NB4 (cell line): ENCODE measurements around the gene KLHL30.

Experiments
- DNase-seq: peaks from one replicate; pipeline ENCODE4 v3.0.0; 2010; ENCODE audit warnings: low read depth
- H3K4me3 ChIP-seq: one replicate; pipeline ENCODE4 v1.5.1; 2011; ENCODE audit warnings: mild to moderate bottlenecking, low read depth, low read length, moderate library complexity
- CTCF ChIP-seq: IDR thresholded peaks from one replicate; pipeline ENCODE4 v1.5.1; 2012; ENCODE audit warnings: low read depth, low read length
- MAX ChIP-seq: IDR thresholded peaks from 2 replicates; pipeline ENCODE4 v1.6.1; 2011; ENCODE audit warnings: low read depth, low read length
- MYC ChIP-seq: IDR thresholded peaks from 2 replicates; pipeline ENCODE4 v1.6.1; 2011; ENCODE audit warnings: low read depth, low read length
- POLR2A ChIP-seq: IDR thresholded peaks from 2 replicates; pipeline ENCODE4 v1.6.1; 2011; ENCODE audit warnings: mild to moderate bottlenecking; ENCODE audit not compliant: insufficient read length; ENCODE audit errors: extremely low read depth

KLHL30 gene

GRCh38 chr2:238146884-238147544, 8.5 kb downstream of the KLHL30 start:
- TF ChIP-seq MAX (no peak), POLR2A (no peak), MYC (no peak), CTCF (no peak)
- no peak overlapping the region for H3K4me3 ChIP-seq
- DNase-seq, result no peak

GRCh38 chr2:238148981-238149380, 10.5 kb downstream of the KLHL30 start:
- TF ChIP-seq MAX (no peak), POLR2A (no peak), CTCF (no peak), MYC (no peak)
- DNase-seq, result no peak
- H3K4me3 ChIP-seq, result no peak overlapping the region

GRCh38 chr2:238149841-238150572, 11.5 kb downstream of the KLHL30 start:
- H3K4me3 ChIP-seq, result no peak overlapping the region
- DNase-seq, result no peak
- TF ChIP-seq POLR2A (no peak), CTCF (no peak), MAX (no peak)

GRCh38 chr2:238150686-238151085, 12.2 kb downstream of the KLHL30 start:
- TF ChIP-seq POLR2A, result no peak
- no peak for TF ChIP-seq MYC
- no peak for TF ChIP-seq CTCF
- TF ChIP-seq MAX, result no peak
- no peak for DNase-seq

GRCh38 chr2:238151205-238151604, 12.7 kb downstream of the KLHL30 start:
- no peak overlapping the region for H3K4me3 ChIP-seq
- no peak for DNase-seq
- TF ChIP-seq POLR2A (no peak), MAX (no peak), CTCF (no peak), MYC (no peak)

More at GRCh38 chr2:238150686-238151085, 12.2 kb downstream of the KLHL30 start:
- no peak overlapping the region for H3K4me3 ChIP-seq
